Measurements from ENCODE around the gene KRTAP10-7.
"Not testable (repeated sequence)": the region's sequence is repeated elsewhere in the genome, so short reads cannot be mapped to it uniquely, and the experiment has no call there.

DNA sequence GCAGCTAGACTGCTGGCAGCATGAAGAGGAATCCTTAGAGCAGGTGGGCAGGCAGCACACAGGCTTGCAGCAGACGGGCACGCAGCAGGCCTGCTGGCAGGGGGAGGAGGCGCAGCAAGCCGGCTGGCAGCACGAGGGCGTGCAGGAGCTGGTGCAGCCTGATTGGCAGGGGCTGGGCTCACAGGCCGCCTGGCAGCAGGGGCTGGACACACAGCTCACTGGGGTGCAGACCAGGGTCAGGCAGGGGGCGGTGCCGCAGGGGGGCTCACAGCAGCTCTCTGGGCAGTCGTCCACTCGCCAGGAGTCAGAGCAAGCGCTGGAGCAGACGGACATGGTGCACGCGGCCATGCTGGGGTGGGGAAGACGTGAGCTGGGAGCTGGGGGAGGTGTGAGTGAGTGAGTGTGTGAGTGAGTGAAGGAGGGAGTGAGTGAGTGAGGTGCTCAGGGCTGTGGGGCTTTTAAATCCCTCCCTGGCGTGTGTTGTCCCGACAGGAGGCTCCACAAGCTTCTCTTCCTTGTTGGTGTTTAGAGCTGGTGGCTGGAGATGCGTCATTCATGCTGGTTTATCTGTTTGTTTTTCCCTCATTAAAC, 20.1 kb upstream of the KRTAP10-7 start, which contains the start of gene KRTAP10-5:
- TF ChIP-seq, protein P1, sequence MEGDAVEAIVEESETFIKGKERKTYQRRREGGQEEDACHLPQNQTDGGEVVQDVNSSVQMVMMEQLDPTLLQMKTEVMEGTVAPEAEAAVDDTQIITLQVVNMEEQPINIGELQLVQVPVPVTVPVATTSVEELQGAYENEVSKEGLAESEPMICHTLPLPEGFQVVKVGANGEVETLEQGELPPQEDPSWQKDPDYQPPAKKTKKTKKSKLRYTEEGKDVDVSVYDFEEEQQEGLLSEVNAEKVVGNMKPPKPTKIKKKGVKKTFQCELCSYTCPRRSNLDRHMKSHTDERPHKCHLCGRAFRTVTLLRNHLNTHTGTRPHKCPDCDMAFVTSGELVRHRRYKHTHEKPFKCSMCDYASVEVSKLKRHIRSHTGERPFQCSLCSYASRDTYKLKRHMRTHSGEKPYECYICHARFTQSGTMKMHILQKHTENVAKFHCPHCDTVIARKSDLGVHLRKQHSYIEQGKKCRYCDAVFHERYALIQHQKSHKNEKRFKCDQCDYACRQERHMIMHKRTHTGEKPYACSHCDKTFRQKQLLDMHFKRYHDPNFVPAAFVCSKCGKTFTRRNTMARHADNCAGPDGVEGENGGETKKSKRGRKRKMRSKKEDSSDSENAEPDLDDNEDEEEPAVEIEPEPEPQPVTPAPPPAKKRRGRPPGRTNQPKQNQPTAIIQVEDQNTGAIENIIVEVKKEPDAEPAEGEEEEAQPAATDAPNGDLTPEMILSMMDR (IDR thresholded peaks at IDR 0.05; ENCODE audit: low read length) = not testable (repeated sequence)
- TF ChIP-seq EZH2 (optimal IDR thresholded peaks at IDR 0.05; ENCODE audit: low read depth, low read length); EZH2phosphoT487 (IDR thresholded peaks at IDR 0.05; ENCODE audit: low read length): not testable (repeated sequence)
